HG03520 (cell line): ENCODE data around the gene RND2.
A peak's percentile ranks its signal among the peaks of the same experiment; 100 is the strongest.
"Not testable (repeated sequence)": the region's sequence is repeated elsewhere in the genome, so short reads cannot be mapped to it uniquely, and the experiment has no call there.

Experiments used
- ATAC-seq: cut with Tn5 transposase; IDR thresholded peaks from one replicate; pipeline ENCODE4 v1.9.1; 2021; ENCODE audit warnings: mild to moderate bottlenecking, moderate library complexity; ENCODE audit not compliant: unreplicated experiment

Gene RND2, protein sequence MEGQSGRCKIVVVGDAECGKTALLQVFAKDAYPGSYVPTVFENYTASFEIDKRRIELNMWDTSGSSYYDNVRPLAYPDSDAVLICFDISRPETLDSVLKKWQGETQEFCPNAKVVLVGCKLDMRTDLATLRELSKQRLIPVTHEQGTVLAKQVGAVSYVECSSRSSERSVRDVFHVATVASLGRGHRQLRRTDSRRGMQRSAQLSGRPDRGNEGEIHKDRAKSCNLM

DNA sequence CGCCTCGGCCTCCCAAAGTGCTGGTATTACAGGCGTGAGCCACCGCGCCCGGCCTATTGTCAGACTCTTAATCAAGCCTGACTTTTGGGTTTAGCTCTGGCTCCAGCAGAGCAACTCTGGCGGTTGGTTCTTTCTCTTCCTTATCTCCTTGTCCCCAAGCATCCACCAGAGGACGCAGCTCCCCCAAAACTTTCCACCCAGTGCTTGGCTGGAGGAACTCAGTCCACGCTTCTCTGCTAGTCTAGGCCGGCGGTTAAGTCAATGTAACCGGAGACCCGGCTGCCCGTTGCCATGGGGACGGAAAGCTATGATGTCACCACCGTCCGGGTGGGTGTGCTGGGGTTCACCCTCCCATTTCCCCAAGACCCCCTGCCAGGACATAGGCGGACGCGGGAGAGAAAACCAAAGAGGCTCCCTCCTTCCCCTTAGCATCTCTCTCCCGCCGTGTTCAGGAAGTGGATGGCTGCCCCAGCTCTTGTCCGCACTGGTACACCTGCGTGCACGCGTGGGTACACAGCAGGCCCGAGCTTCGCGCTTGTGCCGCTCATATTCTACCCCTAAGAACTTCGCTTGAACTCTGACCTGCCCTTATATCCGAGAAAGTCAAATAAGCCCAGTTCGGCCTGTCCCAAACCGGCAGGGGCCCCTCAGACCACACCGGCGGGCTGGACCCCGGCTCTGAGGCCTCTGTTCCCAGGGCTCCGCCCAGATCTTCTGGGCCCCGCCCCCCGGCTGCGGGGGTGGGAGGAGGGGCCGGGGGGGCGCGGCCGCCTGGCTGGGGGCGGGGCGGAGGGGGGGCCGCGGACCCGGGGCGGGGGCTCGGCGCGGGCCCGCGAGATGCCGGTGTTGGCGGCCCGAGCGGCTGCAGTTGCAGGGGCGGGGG lies at the start of gene RND2:
Gene RND2 (plus strand): TSS at position 825 of the 883 bp plus-strand sequence. CDS start 117 bp downstream, outside the sequence.
- no peak for ATAC-seq

DNA sequence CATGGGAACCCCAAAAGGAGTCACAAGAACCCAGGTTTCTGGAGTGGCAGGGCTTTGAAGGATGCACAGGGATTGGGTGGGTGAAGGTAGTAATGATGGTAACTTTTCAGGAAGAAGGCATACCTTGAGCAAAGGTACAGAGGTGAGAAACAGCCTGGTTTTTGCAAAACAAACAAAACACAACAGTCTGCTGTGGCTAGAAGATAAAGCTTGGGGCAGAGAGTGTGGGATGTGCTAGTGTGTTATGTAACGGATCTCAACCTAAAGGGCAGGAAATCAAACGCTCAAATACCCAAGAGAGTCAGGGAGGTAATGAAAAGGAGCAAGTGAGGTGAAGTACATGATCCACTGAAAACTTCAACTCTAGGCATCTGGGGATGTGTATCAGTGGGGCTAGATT lies 49.8 kb upstream of the RND2 start:
- no peak for ATAC-seq

DNA sequence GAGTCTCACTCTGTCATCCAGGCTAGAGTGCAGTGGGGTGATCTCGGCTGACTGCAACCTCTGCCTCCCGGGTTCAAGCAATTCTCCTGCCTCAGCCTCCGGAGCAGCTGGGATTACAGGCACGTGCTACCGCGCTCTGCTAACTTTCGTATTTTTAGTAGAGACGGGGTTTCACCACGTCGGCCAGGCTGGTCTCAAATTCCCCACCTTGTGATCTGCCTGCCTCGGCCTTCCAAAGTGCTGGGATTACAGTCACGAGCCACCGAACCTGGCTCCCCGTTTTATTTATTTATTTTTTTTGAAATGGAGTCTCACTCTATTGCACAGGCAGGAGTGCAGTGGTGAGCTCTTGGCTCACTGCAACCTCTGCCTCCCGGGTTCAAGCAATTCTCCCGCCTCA lies 49.3 kb upstream of the RND2 start:
- ATAC-seq, result not testable (repeated sequence)

DNA sequence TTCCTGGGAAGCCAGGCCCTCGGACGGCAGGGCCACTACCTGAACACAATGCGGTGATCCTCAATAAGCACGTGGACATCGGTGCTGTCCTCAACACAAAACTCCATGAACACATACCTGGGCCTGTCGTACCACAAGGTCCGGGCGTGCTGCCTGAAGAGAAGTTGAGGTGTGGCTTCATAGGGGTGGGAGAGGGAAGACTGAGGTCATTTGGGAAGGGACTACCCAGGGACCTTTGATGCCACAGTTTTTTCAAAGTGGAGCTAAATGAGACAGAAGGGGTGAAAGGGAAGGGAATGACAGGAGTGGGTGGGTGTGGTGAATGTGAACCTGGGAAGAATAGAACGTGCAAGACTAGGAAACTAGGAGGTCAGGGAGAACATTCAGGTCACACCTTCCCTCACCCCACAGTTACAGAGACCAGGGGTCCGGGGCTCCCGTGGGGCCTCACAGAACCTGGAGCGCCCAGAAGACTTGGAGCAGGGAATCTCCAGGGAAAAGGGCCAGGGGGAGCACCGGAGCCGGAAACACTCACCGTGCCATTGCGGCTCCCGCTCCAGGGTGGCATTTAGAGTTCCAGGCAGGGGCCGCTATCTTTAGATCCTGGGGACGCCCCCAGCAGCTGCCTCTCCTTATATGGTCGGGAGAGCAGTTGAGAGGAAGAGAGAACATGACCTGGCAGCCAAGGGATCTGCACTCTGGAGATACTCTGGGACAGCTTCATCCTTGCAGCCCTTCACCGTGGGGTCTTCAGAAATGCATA lies 45.3 kb upstream of the RND2 start, which contains the start of gene PTGES3L:
Gene PTGES3L (minus strand): TSS at position 570 of the 763 bp plus-strand sequence. CDS start 27 bp downstream, at position 543.
- ATAC-seq, result no peak

DNA sequence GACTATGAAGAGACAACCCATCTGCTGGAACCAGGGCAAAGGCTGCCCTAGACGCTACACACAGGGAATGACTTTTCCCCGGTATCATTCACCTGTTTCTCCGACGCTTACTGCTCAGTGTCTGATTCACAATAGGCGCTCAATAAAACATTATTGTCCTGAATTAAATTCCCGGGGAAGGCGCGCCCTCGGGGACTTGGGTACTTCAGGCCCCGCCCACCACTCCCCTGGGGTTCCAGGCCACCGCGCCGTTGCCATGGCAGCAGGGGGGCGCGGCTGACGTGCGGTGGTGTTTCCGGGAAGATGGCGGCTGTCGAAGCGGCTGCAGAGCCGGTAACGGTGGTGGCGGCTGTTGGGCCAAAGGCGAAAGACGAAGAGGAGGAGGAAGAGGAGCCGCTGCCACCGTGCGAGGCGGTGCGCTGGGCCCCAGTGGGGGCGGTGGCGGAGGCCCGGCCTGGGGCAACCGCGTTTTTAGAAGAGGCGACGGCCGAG lies 44.7 kb upstream of the RND2 start, which contains the start of gene RUNDC1:
Gene RUNDC1 (plus strand): TSS at position 292 of the 492 bp plus-strand sequence. CDS start 12 bp downstream, at position 304.
- ATAC-seq, result peak; percentile 74

DNA sequence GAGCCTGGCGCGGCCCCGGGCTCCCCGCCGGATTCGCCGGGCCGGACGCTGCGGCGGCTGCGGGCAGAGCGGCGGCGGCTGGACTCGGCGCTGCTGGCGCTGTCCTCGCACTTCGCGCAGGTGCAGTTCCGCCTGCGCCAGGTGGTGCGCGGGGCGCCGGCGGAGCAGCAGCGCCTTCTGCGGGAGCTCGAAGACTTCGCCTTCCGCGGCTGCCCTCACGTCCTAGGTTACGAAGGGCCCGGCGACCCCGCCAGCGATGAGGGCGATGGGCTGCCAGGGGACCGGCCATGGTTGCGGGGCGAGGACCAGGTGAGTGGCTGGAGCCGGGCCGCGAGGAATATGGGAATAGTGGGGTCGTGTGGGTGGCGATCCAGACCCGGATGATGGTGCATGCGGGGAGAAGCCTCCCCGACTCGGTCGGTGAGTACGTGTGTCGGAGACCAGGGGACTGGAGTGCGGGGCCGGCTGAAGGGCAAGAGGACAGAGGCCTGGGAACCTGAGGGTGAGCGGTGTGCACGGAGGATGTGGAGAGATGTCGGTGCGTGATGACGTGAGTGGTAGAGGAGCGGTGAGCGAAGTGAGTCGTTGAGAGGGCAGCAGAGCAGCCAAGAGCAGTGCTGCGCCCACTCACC lies 44.1 kb upstream of the RND2 start:
- ATAC-seq, result peak; percentile 57

DNA sequence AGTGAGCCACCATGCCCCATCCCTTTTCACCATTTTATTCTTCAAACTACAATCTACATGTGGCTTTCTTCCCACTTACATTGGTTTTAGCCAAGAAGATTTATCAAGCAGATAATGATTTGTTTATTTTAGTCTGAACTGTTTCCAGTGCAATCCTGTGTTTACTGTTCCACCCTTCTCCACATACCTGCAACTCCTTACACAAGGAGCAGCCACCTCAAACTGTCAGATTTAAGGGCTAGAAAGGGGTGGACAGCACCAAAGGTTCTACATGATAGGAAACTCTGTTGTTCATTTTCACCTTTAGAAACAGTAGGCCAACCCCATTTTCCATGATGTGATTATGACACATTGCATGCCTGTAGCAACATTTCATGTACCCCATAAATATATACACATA lies 42.8 kb upstream of the RND2 start:
- ATAC-seq, result no peak

DNA sequence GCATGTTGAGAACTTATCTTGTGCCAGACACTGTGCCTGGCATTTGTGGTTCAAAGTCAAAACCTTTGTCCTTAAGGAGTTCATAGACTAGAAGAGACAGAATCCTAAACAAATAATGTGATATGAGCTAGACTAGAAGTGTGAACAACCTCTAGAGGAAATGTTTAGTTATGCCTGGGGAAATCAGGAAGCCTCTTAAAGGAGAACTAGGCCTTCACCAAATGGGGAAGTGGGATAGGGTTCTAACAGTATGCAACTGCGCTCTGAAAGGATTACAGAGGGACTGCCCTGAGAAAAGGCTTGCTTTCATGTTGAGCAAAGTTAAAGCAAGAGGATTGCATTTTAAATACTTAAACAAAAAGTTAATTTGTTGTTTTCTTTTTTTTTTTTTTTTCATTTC lies 39.8 kb upstream of the RND2 start:
- ATAC-seq, result no peak

DNA sequence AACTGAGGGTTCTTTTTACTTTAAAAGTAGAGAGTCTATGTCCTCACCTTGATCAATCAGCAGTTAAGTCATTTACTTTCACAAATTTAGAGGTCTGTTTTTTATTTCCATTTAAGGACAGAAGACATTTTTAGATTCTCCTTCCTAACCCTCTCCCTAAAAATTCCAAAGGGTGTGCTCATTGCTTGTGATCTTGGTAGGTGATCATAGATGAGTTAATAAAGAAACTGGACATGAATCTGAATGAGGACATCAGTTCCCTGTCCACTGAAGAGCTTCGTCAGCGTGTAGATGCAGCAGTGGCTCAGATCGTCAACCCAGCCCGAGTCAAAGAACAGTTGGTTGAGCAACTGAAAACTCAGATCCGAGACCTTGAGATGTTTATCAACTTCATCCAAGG lies 35.9 kb upstream of the RND2 start:
- ATAC-seq, result no peak

DNA sequence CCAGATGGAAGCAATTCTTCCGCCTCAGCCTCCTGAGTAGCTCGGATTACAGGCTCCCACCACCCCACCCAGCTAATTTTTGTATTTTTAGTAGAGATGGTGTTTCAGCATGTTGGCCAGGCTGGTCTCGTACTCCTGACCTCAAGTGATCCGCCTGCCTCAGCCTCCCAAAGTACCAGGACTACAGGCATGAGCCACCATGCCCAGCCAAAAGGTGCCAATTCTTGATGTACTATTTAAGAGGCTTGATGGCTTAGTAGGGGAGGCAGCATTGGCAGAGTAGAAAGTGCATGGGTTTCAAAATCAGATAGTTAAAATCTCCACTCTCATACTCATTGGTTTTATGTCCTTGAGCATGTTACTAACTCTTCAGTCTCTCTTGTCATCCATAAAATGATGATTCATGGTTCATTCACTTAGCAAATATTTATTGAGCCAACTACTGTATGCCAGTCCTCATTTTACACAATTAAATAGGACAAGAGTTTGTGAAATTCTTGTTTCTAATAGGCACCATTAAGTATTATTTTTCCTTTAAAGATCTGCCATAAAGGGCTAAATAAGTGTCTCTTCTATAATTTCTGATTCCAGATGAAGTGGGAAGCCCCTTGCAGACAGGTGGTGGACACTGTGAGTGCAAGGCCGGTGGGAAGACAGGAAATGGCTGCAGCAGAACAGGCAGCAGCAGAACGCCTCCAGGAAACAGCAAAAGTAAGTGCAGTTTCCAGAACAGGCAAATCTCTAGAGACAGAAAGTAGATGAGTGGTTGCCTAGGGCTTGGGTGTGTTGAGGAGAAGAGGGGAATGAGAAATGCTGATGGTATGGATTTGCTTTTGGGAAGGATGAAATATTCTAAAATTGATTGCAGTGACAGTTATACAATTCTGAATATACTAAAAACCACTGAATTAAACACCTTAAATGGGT lies 35.0 kb upstream of the RND2 start:
- no peak for ATAC-seq

DNA sequence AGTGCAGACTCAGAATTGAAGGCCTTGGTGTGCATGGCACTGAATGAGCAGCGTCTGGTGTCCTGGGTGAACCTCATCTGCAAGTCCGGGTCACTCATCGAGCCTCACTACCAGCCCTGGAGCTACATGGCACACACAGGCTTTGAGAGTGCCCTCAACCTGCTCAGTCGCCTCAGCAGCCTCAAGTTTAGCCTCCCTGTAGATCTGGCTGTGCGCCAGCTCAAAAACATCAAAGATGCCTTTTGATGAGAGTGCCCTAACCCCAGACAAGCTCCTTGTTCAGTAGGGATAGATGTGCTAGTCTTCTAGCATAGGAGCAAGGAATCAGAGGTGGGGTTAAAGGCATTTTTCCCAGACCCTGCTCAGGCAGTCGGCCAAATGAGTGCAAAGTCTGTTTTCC lies 33.6 kb upstream of the RND2 start:
- no peak for ATAC-seq

DNA sequence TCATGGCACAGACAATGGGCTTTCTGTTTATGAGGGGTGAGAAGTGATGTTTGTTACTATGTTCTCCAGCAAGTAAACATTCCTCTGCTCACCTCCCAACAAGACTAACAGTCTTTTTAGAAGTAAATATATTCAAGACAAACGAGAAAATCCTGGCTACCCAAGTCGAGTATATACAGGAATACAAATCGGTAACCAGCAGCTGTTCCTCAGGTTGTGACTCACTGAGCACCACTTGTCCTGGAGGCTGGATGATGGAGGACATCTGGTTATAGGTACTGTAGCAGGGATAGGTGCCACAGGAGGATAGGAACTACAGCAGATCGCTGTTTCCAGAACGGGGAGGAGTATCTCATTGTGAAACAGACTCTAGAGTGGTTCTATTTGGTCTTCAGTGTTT lies 32.2 kb upstream of the RND2 start:
- ATAC-seq, result no peak

DNA sequence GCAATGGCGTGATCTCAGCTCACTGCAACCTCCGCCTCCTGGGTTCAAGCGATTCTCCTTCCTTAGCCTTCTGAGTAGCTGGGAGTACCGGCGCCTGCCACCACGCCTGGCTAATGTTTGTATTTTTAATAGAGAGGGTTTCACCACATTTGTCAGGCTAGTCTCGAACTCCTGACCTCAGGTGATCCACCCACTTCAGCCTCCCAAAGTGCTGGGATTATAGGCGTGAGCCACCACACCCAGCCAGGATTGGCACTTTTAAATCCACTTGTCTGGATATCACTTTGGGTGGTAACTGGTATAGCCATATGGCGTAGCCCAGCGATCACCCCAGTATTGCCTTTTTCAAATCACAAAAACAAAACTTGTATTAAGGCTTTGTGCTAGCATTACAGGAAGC lies 31.1 kb upstream of the RND2 start:
- not testable (repeated sequence) for ATAC-seq

DNA sequence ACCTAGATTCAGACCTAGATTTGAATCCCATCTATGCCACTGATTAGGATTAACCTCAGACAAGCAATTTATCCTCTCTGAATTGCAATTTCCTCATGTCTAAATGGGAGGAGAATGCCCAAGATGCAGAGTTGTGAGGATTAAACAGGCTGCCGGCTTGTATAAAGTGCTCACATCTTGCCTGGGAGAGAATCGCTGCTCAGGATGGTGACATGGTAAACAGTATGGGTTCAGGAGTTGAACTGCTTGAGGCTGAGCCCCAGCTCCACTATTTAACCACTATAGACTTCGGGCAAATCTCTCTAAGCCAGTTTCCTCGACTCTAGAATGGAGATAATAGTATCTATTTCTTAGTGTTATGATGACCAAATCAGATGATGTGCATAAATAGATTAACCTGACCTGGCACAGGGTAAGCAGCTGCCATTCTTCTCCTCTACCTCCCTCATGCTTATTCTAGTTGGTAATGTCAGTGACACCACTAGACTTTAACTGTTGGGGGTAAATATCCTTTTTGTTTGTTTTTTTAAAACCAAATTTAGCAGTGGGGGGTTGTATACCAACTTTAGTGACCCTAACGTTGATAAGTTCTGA lies 27.5 kb upstream of the RND2 start:
- no peak for ATAC-seq

DNA sequence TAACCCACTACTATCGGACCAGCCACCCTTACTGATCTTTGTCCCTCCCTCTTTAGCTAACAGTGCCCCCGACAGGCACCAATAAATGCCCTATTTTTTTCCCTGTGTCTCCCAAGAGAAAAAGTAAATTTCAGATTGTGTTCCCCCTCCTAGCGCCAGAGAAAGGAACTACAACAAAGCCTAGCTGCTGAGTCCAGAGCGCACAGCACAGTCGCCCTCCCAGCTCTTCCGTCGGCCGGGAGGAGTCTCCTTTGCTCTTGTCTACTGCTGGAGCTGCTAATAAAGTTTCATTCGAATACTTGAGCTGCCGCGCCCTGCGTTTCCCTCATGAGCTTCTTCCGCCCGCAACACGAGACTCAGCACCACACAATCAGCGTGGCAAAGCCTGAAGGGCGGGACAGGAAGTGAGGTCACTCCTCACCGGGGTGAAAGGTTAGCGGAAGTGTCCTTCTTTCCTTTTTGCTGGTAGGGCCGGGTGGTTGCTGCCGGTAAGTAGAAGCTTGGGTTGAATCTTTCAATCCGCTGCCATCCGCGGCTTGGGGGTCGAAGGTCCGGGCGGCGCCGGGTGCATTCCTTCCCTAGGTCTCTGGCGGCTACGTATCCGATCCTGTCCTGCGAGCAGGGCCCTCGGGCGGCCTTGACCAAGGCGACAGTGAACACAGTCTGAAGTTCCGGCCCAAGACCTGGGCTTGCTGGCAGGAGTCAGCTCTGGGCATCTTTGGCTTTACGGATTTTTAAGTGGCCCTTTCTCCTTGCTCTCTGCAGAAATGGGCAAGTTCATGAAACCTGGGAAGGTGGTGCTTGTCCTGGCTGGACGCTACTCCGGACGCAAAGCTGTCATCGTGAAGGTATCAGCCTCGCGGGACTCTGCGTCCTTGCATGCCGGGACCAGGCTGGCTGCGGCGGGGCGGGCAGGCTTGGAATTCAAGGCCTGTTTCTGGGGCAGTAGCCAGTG lies 26.8 kb upstream of the RND2 start, which contains the start of gene RPL27:
Gene RPL27 (plus strand): TSS at position 436 of the 955 bp plus-strand sequence. CDS start 332 bp downstream, at position 768.
- ATAC-seq, result peak; percentile 85

DNA sequence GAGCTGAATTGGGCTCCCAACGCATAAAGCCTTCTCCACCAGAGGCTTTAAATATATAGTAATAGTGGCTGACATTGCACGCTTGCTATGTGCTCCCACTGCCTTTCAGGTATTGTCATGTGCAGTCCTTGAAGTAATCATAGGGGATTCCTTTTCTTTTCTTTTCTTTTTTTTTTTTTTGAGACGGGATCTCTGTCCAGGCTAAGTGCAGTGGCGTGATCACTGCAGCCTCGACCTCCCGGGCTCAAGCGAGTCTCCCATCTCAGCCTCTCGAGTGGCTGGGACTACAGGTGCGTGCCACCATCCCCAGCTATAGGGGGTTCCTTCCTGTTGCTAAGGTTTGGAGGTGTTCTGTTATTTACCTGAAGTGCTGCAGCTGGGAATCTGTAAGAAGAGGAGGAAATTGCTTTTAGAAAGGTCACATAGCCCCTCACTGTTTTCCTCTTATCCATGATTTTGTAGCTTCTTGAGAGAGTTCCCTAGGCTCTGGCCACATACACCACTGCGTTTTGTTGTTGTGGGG lies 26.0 kb upstream of the RND2 start:
- no peak for ATAC-seq

DNA sequence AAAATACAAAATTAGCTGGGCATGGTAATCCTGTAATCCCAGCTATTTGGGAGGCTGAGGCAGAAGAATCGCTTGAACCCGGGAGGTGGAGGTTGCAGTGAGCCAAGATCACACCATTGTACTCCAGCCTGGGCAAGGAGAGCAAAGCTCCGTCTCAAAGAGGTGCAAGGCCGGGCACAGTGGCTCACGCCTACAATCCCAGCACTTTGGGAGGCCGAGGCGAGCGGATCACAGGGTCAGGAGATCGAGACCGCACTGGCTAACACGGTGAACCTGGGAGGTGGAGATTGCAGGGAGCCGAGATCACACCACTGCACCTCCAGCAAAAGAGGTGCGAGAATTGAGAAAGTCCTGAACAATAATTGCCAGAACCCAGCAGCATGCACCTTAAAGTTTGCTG lies 24.1 kb upstream of the RND2 start:
- not testable (repeated sequence) for ATAC-seq
